HepG2 (cell line): ENCODE measurements around the gene GNMT. TPM values are rescaled to one million over a fixed set of nuclear protein-coding genes. Genes with fewer than 3 reads are reported as not detected.

Experiments used
- ATAC-seq: fragments of 200-7000 bp; cut with Tn5 transposase; 3 replicates; pipeline ENCODE4 v1.9.1; 2020; ENCODE audit warnings: mild to moderate bottlenecking, moderate library complexity
- BruUV-seq: library from RNA; stranded (reverse); fragments of 400-500 nt; replicated peaks from 2 replicates; lab custom pipeline; 2021; lab: Mats Ljungman, UMichigan
- CTCF ChIA-PET: fragments of 300-600 bp; formaldehyde crosslinking; extraction: SDS; loops from one replicate; lab custom pipeline; 2021; ENCODE audit warnings: low total read pairs, inconsistent platforms, low intra/inter-chr PET ratio; lab: Yijun Ruan, JAX
- POLR2A ChIA-PET: fragments of 350-600 bp; sonication (Branson Sonifier 250); formaldehyde crosslinking; loops from one replicate; lab custom pipeline; 2020; ENCODE audit warnings: antibody characterized with exemption, inconsistent platforms; lab: Yijun Ruan, JAX
- DNase-seq: peaks from one replicate; pipeline ENCODE4 v3.0.0-alpha.2; 2015; ENCODE audit warnings: low spot score
- FAIRE-seq: peaks from 3 replicates; lab custom pipeline; 2011; peaks lifted over from hg19 to GRCh38; lab: Jason Lieb, UNC
- H2AFZ ChIP-seq: one replicate; pipeline ENCODE4 v1.6.1; 2011; ENCODE audit warnings: low read length, inconsistent platforms
- H3K27ac ChIP-seq: fragments of 300-600 bp; 3 replicates; pipeline ENCODE4 v1.8.0; 2011; ENCODE audit warnings: mixed run types, mild to moderate bottlenecking, mixed read lengths, low read length, inconsistent platforms; ENCODE audit not compliant: insufficient read depth; ENCODE audit errors: extremely low read length
- H3K27me3 ChIP-seq, 2 experiments: fragments of 200-600 bp in 1 of 2; 2 replicates in 1 of 2; 3 replicates in 1 of 2; pipeline versions ENCODE4 v1.6.0 to v1.8.0; 2011; ENCODE audit warnings: low read length in 2 of 2, mild to moderate bottlenecking in 2 of 2, moderate library complexity in 2 of 2, inconsistent platforms in 1 of 2; ENCODE audit not compliant: insufficient read depth in 2 of 2, control insufficient read depth in 1 of 2
- H3K36me3 ChIP-seq, 2 experiments: fragments of 200-600 bp in 1 of 2; replicated peaks in 1 of 2; 2 replicates in 1 of 2; 3 replicates in 1 of 2; pipeline versions ENCODE4 v1.5.1 to v1.8.0; 2011; ENCODE audit warnings: low read length in 2 of 2, inconsistent platforms in 1 of 2; ENCODE audit not compliant: insufficient read depth in 2 of 2, control insufficient read depth in 1 of 2
- H3K4me1 ChIP-seq: 2 replicates; pipeline ENCODE4 v1.5.1; 2012; ENCODE audit warnings: low read length, inconsistent platforms; ENCODE audit not compliant: insufficient read depth
- H3K4me2 ChIP-seq: 2 replicates; pipeline ENCODE4 v1.6.0; 2011; ENCODE audit warnings: low read depth, low read length, inconsistent platforms
- H3K4me3 ChIP-seq, 3 experiments: fragments of 200-600 bp in 1 of 3; sonication (generic), shearing (Covaris generic) in 1 of 3; replicated peaks in 1 of 3; 2 replicates each; pipeline ENCODE4 v1.5.1; 2011 to 2016; ENCODE audit warnings: low read length in 3 of 3, inconsistent platforms in 2 of 3, low read depth in 2 of 3, mild to moderate bottlenecking in 2 of 3, control low read depth in 1 of 3, mixed read lengths in 1 of 3; ENCODE audit not compliant: insufficient read depth in 1 of 3
- H3K79me2 ChIP-seq: one replicate; pipeline ENCODE4 v1.6.1; 2011; ENCODE audit warnings: low read length, inconsistent platforms; ENCODE audit not compliant: insufficient read depth
- H3K9ac ChIP-seq: 2 replicates; pipeline ENCODE4 v1.6.0; 2011; ENCODE audit warnings: mild to moderate bottlenecking, low read depth, low read length, inconsistent platforms; ENCODE audit not compliant: insufficient read depth
- H3K9me3 ChIP-seq: 2 replicates; pipeline ENCODE4 v1.5.1; 2012; ENCODE audit warnings: mild to moderate bottlenecking, low read length
- H4K20me1 ChIP-seq: 2 replicates; pipeline ENCODE4 v1.6.0; 2011; ENCODE audit warnings: inconsistent platforms, mild to moderate bottlenecking, low read length, moderate library complexity; ENCODE audit not compliant: insufficient read depth
- HDAC1 ChIP-seq: sonication (generic); formaldehyde crosslinking; IDR thresholded peaks from 2 replicates; pipeline ENCODE4 v1.5.1; 2020; ENCODE audit warnings: mild to moderate bottlenecking, missing genetic modification reagents
- HOXA9 ChIP-seq: sonication (generic); formaldehyde crosslinking; IDR thresholded peaks from 2 replicates; pipeline ENCODE4 v1.8.1; 2022; ENCODE audit warnings: missing genetic modification reagents, mild to moderate bottlenecking, moderate library complexity, borderline replicate concordance
- MAZ ChIP-seq, 2 experiments: sonication (generic) in 1 of 2; formaldehyde crosslinking in 1 of 2; IDR thresholded peaks; 2 replicates each; pipeline versions ENCODE4 v1.5.0 to v1.6.1; 2012 to 2020; ENCODE audit warnings: low read depth in 2 of 2, mild to moderate bottlenecking in 2 of 2, borderline replicate concordance in 1 of 2, improper control_type of control experiment in 1 of 2, low read length in 1 of 2, missing genetic modification reagents in 1 of 2, moderate library complexity in 1 of 2
- NCOR1 ChIP-seq: fragments of 200-600 bp; sonication (generic); IDR thresholded peaks from 2 replicates; pipeline ENCODE4 v1.7.0; 2017; ENCODE audit warnings: antibody characterized with exemption, low read length, borderline replicate concordance
- NR3C1 ChIP-seq: sonication (generic); formaldehyde crosslinking; IDR thresholded peaks from 2 replicates; pipeline ENCODE4 v1.4.0; 2020; ENCODE audit warnings: missing genetic modification reagents
- REL ChIP-seq: sonication (generic); formaldehyde crosslinking; conservative IDR thresholded peaks from 2 replicates; pipeline ENCODE4 v1.8.0; 2022; ENCODE audit warnings: mild to moderate bottlenecking, missing genetic modification reagents, moderate library complexity
- ZBTB7B ChIP-seq: sonication (generic); formaldehyde crosslinking; IDR thresholded peaks from 2 replicates; pipeline ENCODE4 v1.4.0; 2020; ENCODE audit warnings: missing genetic modification reagents
- WGBS: methylation state at CpG from one replicate; pipeline ENCODE4 v1.1.6; 2017; ENCODE audit warnings: low lambda C conversion rate; 5-methylcytosine and 5-hydroxymethylcytosine counted together
- in situ Hi-C: cut with HindIII; loops from 2 replicates; pipeline ENCODE4 v1.10.0; 2017; ENCODE audit warnings: low pct_unique_long_range_greater_than_20kb; ENCODE audit not compliant: extremely low pct_ligation_motif_present
- intact Hi-C: fragments of 100-400 bp; cut with micrococcal nuclease; formaldehyde crosslinking; loops from one replicate; pipeline ENCODE4 v1.10.0; 2022; ENCODE audit not compliant: unreplicated experiment
- polyA plus RNA-seq, 8 experiments: library from polyadenylated mRNA; depleted of rRNA in 3 of 8; stranded (reverse) in 7 of 8; unstranded in 1 of 8; fragments of >200 nt; fragmentation: Illumina TruSeq in 4 of 8; extraction: Trizol in 4 of 8; gene quantifications; 2 replicates each; pipeline versions ENCODE4 v1.2.1 to v1.2.3, GENCODE V29; 2011 to 2016; ENCODE audit warnings: low read depth in 4 of 8, missing spikeins in 1 of 8, mixed read lengths in 1 of 8; ENCODE audit not compliant: insufficient read depth in 1 of 8
- total RNA-seq, 5 experiments: library from RNA; depleted of rRNA; stranded (reverse); fragments of >200 nt; fragmentation: Illumina TruSeq; extraction: Trizol; gene quantifications; 2 replicates each; pipeline ENCODE4 v1.2.3, GENCODE V29; 2016; ENCODE audit warnings: low read depth in 1 of 5
- TF ChIP-seq, protein P1 (sequence below): sonication (generic); formaldehyde crosslinking; IDR thresholded peaks from 2 replicates; pipeline ENCODE4 v1.4.0; 2020; ENCODE audit warnings: missing genetic modification reagents
- TF ChIP-seq, protein P2 (sequence below): sonication (generic); formaldehyde crosslinking; IDR thresholded peaks from 2 replicates; pipeline ENCODE4 v1.4.0; 2020; ENCODE audit warnings: low read depth, missing genetic modification reagents

GNMT gene
- total and polyA plus RNA-seq, 2 of the 13 experiments (the other 11 are each of a cell fraction or from before 2014, with no cell fraction given): 2.8 to 7.0 TPM

DNA sequence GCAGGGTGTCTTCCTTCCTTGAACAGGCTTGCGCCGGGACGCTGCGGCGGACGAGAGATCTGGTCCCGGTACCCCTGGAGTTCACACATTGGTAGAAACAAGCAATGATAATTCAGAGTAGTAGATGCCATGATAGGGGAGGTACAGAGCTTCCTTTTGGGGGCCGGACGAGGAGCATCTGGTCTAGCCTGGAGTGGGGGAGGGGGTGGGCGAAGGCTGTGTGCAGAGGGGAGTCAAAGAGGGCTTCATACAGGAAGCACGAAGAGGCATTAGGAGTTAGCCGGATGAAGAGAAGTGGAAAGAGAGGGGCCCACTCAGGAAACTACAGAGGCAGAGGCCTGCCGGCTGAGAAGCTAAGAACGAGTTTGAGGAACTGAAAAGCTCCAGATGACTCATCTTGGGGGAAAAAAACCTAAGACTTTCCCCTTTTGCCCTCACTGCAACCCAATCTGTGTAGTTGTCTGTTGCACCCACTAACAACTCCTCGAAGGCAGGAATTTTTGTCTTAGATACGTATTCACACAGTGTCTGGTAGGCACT, 30.7 kb upstream of the GNMT start:
- TSS peak; percentile 78 for BruUV-seq
- intact Hi-C loops (loop anchor here (2.0 kb wide), 1 partner anchor 41 kb away; no protein-coding TSS in a partner anchor), in situ Hi-C loops (no loop called here)
- ChIA-PET CTCF (no interaction called here), POLR2A (interaction anchor here (0.5 to 3.2 kb wide), 39 partner anchors 9 to 507 kb away, joined by 3 to 56 read pairs (median 6); partner anchors contain the start of genes BICRAL, CUL7, GNMT and KLC4)
- FAIRE-seq: no peak
- H3K4me3 ChIP-seq: peak overlapping the region; percentile 71 to 79 (median 78)
- ATAC-seq: no peak; the same call in 2 of the 3 replicates
- no peak overlapping the region for H2AFZ ChIP-seq
- H3K4me1 ChIP-seq: peaks cover 57% of the 10 kb centered on the region
- peak overlapping the region; percentile 91 for H3K4me2 ChIP-seq
- no peak for DNase-seq
- WGBS: 2% methylated on average over 16 of the region's 16 CpGs
- peaks cover 7 to 16% of the 10 kb centered on the region in 2 experiments for H3K36me3 ChIP-seq
- no peaks in the 10 kb centered on the region for H3K9me3 ChIP-seq
- peak overlapping the region; percentile 83 for H3K27ac ChIP-seq
- no peaks in the 10 kb centered on the region; a peak in 1 of 5 replicates for H3K27me3 ChIP-seq
- H3K9ac ChIP-seq: peak overlapping the region; percentile 79
- H4K20me1 ChIP-seq: no peaks in the 10 kb centered on the region
- H3K79me2 ChIP-seq: peaks cover 40% of the 10 kb centered on the region
- TF ChIP-seq REL (CRISPR knock-in tag) (0 out of 2 replicates have a peak, but pooled peaks have one; percentile 5), HOXA9 (CRISPR knock-in tag) (no peak), ZBTB7B (CRISPR knock-in tag) (0 out of 2 replicates have a peak, but pooled peaks have one; percentile 8), HDAC1 (CRISPR knock-in tag) (no peak), NR3C1 (CRISPR knock-in tag) (no peak), MAZ (IDR thresholded peaks at IDR 0.05; ENCODE audit: borderline replicate concordance, low read depth, low read length) (no peak), MAZ (CRISPR knock-in tag; IDR thresholded peaks at IDR 0.05; ENCODE audit: low read depth) (no peak), NCOR1 (peak; percentile 10; the same call in 1 of the 2 replicates)
- TF ChIP-seq, protein P1, sequence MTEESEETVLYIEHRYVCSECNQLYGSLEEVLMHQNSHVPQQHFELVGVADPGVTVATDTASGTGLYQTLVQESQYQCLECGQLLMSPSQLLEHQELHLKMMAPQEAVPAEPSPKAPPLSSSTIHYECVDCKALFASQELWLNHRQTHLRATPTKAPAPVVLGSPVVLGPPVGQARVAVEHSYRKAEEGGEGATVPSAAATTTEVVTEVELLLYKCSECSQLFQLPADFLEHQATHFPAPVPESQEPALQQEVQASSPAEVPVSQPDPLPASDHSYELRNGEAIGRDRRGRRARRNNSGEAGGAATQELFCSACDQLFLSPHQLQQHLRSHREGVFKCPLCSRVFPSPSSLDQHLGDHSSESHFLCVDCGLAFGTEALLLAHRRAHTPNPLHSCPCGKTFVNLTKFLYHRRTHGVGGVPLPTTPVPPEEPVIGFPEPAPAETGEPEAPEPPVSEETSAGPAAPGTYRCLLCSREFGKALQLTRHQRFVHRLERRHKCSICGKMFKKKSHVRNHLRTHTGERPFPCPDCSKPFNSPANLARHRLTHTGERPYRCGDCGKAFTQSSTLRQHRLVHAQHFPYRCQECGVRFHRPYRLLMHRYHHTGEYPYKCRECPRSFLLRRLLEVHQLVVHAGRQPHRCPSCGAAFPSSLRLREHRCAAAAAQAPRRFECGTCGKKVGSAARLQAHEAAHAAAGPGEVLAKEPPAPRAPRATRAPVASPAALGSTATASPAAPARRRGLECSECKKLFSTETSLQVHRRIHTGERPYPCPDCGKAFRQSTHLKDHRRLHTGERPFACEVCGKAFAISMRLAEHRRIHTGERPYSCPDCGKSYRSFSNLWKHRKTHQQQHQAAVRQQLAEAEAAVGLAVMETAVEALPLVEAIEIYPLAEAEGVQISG: no peak
- TF ChIP-seq, protein P2, sequence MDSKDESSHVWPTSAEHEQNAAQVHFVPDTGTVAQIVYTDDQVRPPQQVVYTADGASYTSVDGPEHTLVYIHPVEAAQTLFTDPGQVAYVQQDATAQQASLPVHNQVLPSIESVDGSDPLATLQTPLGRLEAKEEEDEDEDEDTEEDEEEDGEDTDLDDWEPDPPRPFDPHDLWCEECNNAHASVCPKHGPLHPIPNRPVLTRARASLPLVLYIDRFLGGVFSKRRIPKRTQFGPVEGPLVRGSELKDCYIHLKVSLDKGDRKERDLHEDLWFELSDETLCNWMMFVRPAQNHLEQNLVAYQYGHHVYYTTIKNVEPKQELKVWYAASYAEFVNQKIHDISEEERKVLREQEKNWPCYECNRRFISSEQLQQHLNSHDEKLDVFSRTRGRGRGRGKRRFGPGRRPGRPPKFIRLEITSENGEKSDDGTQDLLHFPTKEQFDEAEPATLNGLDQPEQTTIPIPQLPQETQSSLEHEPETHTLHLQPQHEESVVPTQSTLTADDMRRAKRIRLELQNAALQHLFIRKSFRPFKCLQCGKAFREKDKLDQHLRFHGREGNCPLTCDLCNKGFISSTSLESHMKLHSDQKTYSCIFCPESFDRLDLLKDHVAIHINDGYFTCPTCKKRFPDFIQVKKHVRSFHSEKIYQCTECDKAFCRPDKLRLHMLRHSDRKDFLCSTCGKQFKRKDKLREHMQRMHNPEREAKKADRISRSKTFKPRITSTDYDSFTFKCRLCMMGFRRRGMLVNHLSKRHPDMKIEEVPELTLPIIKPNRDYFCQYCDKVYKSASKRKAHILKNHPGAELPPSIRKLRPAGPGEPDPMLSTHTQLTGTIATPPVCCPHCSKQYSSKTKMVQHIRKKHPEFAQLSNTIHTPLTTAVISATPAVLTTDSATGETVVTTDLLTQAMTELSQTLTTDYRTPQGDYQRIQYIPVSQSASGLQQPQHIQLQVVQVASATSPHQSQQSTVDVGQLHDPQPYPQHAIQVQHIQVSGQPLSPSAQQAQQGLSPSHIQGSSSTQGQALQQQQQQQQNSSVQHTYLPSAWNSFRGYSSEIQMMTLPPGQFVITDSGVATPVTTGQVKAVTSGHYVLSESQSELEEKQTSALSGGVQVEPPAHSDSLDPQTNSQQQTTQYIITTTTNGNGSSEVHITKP (CRISPR knock-in tag): no peak
